ENCODE data around the gene LIMCH1.
"Not testable (repeated sequence)": the region's sequence is repeated elsewhere in the genome, so short reads cannot be mapped to it uniquely, and the experiment has no call there.

LIMCH1 gene

DNA sequence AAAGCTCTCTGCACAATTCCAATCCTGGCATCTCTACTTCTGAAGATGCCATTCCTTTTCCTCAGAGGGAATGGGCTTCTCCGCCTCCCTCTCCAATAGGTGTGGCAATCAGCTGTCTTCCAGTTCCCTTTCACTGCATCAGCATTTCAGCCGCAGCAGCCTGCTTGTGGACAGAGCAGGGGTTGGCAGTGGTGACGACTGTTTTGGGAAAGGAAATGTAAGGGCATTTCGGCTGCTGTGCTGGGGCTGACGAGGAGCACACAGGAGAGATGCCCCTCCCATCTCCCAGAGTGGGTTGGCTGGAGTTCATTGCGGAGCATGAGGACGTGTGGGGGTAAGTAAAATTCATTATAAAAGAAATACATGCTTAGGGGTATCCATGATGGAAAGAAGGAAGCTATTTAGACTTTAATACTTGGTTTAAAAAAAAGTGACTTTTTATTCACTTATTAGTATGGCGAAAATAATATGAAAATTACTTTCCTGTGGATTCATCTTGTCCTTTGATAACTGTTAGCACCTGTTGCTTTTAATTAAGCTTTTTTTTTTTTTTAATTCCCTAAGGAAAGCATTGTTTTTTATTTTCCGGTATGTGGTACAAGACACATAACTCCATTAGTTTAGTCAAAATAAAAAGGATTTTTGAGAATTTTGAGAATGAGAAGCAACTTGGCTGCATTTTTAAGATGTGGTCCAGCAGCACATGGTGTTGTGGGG lies at the start of gene LIMCH1:
TSS of gene LIMCH1 (plus strand) at position 141 of the 717 bp plus-strand sequence. CDS start 67,839 bp downstream, outside the sequence.
- H3K9me3 ChIP-seq = no peaks in the 10 kb centered on the region
- H3K36me3 ChIP-seq = no peaks in the 10 kb centered on the region
- peak within 1 kb of the TSS; percentile 81 to 84 for H3K27ac ChIP-seq
- H3K4me3 ChIP-seq = peak within 1 kb of the TSS; percentile 35 to 39
- DNase-seq = peak; percentile 89 to 91
- no peaks in the 10 kb centered on the region for H3K27me3 ChIP-seq
- peaks cover 0 to 89% (median 44%) of the 10 kb centered on the region in 4 donors for H3K4me1 ChIP-seq
- intact Hi-C loops (cut with DNase I; ENCODE audit: low total_unique reads) = no loop called here
- TF ChIP-seq, protein P1, sequence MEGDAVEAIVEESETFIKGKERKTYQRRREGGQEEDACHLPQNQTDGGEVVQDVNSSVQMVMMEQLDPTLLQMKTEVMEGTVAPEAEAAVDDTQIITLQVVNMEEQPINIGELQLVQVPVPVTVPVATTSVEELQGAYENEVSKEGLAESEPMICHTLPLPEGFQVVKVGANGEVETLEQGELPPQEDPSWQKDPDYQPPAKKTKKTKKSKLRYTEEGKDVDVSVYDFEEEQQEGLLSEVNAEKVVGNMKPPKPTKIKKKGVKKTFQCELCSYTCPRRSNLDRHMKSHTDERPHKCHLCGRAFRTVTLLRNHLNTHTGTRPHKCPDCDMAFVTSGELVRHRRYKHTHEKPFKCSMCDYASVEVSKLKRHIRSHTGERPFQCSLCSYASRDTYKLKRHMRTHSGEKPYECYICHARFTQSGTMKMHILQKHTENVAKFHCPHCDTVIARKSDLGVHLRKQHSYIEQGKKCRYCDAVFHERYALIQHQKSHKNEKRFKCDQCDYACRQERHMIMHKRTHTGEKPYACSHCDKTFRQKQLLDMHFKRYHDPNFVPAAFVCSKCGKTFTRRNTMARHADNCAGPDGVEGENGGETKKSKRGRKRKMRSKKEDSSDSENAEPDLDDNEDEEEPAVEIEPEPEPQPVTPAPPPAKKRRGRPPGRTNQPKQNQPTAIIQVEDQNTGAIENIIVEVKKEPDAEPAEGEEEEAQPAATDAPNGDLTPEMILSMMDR (IDR thresholded peaks at IDR 0.05) = no peak

DNA sequence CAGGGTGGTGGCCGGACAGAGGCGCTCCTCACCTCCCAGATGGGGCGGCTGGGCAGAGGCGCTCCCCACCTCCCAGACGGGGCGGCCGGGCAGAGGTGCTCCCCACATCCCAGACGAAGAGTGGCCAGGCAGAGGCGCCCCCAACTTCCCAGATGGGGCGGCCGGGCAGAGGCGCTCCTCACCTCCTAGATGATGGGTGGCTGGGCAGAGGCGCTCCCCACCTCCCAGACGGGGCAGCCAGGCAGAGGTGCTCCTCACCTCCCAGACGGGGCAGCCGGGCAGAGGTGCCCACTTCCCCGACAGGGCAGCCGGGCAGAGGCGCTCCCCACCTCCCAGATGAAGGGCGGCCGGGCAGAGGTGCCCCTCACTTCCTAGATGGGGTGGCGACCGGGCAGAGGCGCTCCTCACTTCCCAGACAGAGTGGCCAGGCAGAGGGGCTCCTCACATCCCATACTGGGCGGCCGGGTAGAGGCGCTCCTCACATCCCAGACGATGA lies 46.8 kb upstream of the LIMCH1 start:
- H3K9me3 ChIP-seq; intact Hi-C loops (cut with DNase I; ENCODE audit: low total_unique reads); H3K27me3 ChIP-seq; H3K27ac ChIP-seq; DNase-seq; H3K36me3 ChIP-seq; H3K4me3 ChIP-seq; H3K4me1 ChIP-seq: not testable (repeated sequence)

DNA sequence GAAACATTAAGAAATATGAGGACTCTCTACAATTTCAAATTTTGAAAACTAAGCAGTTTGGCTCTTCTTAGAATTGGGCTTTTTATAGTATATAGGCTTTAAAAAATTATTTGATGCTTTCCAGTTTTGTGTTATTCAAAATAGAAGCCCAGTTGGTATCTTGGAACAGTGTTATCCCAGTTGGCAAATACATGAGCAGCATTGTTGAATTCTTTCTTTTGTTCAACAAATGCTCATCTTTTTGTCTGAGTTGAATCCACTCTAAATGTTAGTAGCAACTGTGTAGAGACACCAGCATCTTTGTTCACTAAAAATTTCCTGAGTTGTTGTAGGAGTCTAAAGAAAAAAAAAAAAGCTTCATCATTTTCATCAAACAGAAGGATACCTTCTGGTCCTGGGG lies 41.0 kb upstream of the LIMCH1 start:
- TF ChIP-seq, protein P1 (IDR thresholded peaks at IDR 0.05) = no peak
- H3K36me3 ChIP-seq = no peaks in the 10 kb centered on the region
- intact Hi-C loops (cut with DNase I; ENCODE audit: low total_unique reads) = no loop called here
- H3K27ac ChIP-seq = no peak overlapping the region
- no peaks in the 10 kb centered on the region for H3K27me3 ChIP-seq
- H3K4me3 ChIP-seq = no peak overlapping the region
- H3K9me3 ChIP-seq = no peaks in the 10 kb centered on the region
- no peaks in the 10 kb centered on the region for H3K4me1 ChIP-seq
- DNase-seq = no peak

DNA sequence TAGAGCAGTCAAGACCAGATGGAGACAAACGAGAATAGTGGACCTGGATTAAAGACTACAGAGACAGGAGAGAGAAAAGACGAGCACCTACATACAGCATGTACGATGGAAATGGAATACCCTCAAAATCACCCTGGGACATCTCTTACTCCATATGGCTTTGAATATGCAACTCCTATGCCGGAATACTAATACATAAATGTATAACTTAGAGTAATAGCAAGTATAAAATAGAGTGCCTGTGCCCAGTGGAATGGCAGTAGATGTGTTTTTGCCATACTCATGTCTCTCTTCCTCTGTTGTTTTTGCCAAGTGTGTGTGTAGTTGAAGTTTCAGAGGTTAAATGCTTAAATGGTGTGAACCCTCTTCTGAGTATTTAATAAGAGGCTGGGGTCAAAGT lies 39.8 kb upstream of the LIMCH1 start:
- Histone ChIP-seq H3K36me3 (no peaks in the 10 kb centered on the region), H3K27me3 (no peaks in the 10 kb centered on the region), H3K9me3 (no peaks in the 10 kb centered on the region), H3K4me3 (no peak overlapping the region), H3K27ac (no peak overlapping the region), H3K4me1 (no peaks in the 10 kb centered on the region)
- TF ChIP-seq, protein P1 (IDR thresholded peaks at IDR 0.05) = no peak
- intact Hi-C loops (cut with DNase I; ENCODE audit: low total_unique reads) = no loop called here
- no peak for DNase-seq

DNA sequence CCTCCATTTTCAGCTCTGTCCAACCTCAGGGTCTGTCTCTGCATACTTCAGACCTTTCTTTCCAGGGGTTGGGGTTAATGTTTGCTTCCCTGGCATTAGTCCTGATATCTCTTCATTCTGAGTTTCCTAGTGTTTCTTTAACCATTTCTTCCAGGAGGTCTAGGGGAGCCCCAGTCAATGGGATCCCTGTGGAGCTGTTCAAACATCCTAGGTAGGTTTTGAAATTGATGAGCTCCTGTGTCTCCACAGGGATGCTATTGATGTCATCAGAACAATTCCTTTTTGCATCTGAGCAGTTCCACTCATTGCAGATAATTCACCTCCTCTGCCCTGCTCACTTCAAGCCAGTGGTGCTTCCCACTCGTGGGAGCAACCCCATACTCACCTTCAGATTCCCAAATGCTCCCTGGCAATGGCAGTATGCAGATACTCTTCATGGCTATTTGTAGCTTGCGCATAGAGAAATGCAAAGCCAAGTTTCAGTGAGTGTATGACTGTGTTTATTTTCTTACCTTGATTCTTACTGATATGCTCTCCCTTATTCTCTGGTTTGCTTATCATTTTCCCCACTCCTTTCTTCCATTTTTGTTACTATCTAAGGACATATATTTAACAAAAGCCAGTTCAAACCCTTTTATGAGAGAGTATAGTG lies 33.7 kb upstream of the LIMCH1 start:
- TF ChIP-seq, protein P1 (IDR thresholded peaks at IDR 0.05) = no peak
- Histone ChIP-seq H3K36me3 (no peaks in the 10 kb centered on the region), H3K27ac (peak overlapping the region; percentile 63 to 70), H3K9me3 (no peaks in the 10 kb centered on the region), H3K4me1 (peaks cover 0 to 51% (median 23%) of the 10 kb centered on the region in 4 donors), H3K27me3 (no peaks in the 10 kb centered on the region), H3K4me3 (no peak overlapping the region)
- intact Hi-C loops (cut with DNase I; ENCODE audit: low total_unique reads) = no loop called here
- no peak for DNase-seq

DNA sequence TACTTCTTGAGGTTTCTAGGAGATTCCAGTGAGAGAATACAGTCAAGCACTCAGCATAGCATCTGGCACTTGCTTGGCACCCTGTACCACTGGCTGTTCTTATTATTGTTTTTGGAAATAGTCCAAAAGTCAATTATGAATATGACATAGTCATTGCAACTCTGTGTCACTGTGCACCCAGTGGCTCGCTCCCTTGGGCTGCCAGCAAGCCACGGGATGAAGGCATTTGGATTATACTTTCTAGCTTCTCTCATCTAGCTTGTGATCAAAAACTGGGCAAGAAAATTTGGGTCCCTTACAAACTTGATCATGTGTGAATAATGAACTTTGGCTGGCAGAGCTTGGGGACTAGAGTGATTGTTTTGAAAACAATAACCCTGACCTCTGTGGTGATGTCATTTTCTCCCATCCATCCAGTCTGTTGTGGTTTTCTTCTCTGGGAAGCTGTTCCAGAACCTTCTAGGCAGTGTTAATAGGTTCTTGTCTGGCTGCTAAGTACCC lies 32.7 kb upstream of the LIMCH1 start:
- DNase-seq = peak; percentile 62 to 89
- intact Hi-C loops (cut with DNase I; ENCODE audit: low total_unique reads) = no loop called here
- H3K27ac ChIP-seq = peak overlapping the region; percentile 63 to 70

More for the DNA sequence above, 32.7 kb upstream of the LIMCH1 start:
- TF ChIP-seq, protein P1 (IDR thresholded peaks at IDR 0.05) = no peak
- peaks cover 0 to 57% (median 29%) of the 10 kb centered on the region in 4 donors for H3K4me1 ChIP-seq
- H3K9me3 ChIP-seq = no peaks in the 10 kb centered on the region
- H3K27me3 ChIP-seq = no peaks in the 10 kb centered on the region
- H3K4me3 ChIP-seq = no peak overlapping the region
- no peaks in the 10 kb centered on the region for H3K36me3 ChIP-seq

Measured in tibial artery (tissue), 4 donors.